Measurements from ENCODE around the gene C1orf21.

The C1orf21 gene

GRCh38 chr1:184614667-184615066 is 227.8 kb downstream of the C1orf21 start:
- Histone ChIP-seq H3K9me3 (ENCODE audit: control insufficient read depth in 2 of 2, low read length in 2 of 2) (no peaks in the 10 kb centered on the region), H3K36me3 (ENCODE audit: control insufficient read depth in 2 of 2, insufficient read depth in 2 of 2, low read length in 2 of 2) (peaks cover 0 to 2% of the 10 kb centered on the region in 2 donors), H3K4me1 (ENCODE audit: control insufficient read depth in 2 of 2, insufficient read depth in 2 of 2, low read length in 2 of 2) (no peaks in the 10 kb centered on the region), H3K27me3 (ENCODE audit: control insufficient read depth in 2 of 2, insufficient read depth in 2 of 2, low read length in 2 of 2) (no peaks in the 10 kb centered on the region), H3K27ac (ENCODE audit: low read depth in 2 of 2, low read length in 2 of 2) (peak overlapping the region in 1 of 2 donors; percentile 11), H3K9ac (ENCODE audit: low read depth in 1 of 2, low read length in 2 of 2) (no peak overlapping the region), H3K4me3 (ENCODE audit: low read length in 2 of 2) (no peak overlapping the region)

DNA sequence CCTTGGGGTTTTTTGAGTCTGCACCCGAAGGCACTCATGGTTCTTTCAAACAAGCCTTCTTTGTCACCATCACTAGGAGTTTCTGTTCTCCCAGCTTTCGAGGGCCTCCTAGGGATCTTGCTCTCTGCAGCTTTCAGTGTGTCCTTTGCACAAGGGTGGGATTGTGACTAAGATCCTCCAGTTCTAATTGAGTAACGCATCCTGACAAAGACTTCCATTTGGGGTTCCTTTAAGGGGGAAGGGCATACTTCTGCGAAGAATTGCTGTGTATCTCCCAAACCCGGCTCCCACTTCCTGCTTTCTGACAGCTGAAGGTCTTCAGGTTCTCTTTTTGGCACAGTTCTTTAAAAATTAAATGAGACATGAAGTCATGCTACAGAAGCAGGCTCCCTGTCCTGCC is 228.5 kb downstream of the C1orf21 start:
- Histone ChIP-seq H3K4me1 (ENCODE audit: control insufficient read depth in 2 of 2, insufficient read depth in 2 of 2, low read length in 2 of 2) (no peaks in the 10 kb centered on the region), H3K9me3 (ENCODE audit: control insufficient read depth in 2 of 2, low read length in 2 of 2) (no peaks in the 10 kb centered on the region), H3K27me3 (ENCODE audit: control insufficient read depth in 2 of 2, insufficient read depth in 2 of 2, low read length in 2 of 2) (no peaks in the 10 kb centered on the region), H3K36me3 (ENCODE audit: control insufficient read depth in 2 of 2, insufficient read depth in 2 of 2, low read length in 2 of 2) (peaks cover 0 to 2% of the 10 kb centered on the region in 2 donors), H3K4me3 (ENCODE audit: low read length in 2 of 2) (no peak overlapping the region), H3K9ac (ENCODE audit: low read depth in 1 of 2, low read length in 2 of 2) (no peak overlapping the region), H3K27ac (ENCODE audit: low read depth in 2 of 2, low read length in 2 of 2) (no peak overlapping the region)

DNA sequence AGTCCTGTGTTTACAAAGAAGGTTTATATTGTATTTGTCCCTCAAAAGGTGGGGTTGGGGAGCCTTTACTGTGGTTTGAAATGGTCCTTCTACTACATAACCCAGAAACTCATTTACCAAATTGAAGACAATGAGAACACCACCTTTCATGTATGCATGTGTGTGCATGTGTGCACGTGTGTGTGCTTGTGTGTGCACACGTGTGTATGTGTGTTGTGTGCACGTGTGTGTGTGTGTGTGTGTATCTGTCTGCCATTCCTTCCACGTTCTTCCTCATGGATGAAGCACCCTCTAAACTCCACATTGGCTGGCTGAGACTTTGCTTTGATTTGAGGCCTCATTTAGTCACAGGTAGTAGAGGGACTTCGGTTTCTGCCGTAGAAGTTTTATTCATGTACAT is 229.7 kb downstream of the C1orf21 start:
- Histone ChIP-seq H3K4me3 (ENCODE audit: low read length in 2 of 2) (no peak overlapping the region), H3K36me3 (ENCODE audit: control insufficient read depth in 2 of 2, insufficient read depth in 2 of 2, low read length in 2 of 2) (peaks cover 0 to 2% of the 10 kb centered on the region in 2 donors), H3K27ac (ENCODE audit: low read depth in 2 of 2, low read length in 2 of 2) (no peak overlapping the region), H3K4me1 (ENCODE audit: control insufficient read depth in 2 of 2, insufficient read depth in 2 of 2, low read length in 2 of 2) (no peaks in the 10 kb centered on the region), H3K9ac (ENCODE audit: low read depth in 1 of 2, low read length in 2 of 2) (no peak overlapping the region), H3K9me3 (ENCODE audit: control insufficient read depth in 2 of 2, low read length in 2 of 2) (no peaks in the 10 kb centered on the region), H3K27me3 (ENCODE audit: control insufficient read depth in 2 of 2, insufficient read depth in 2 of 2, low read length in 2 of 2) (no peaks in the 10 kb centered on the region)

DNA sequence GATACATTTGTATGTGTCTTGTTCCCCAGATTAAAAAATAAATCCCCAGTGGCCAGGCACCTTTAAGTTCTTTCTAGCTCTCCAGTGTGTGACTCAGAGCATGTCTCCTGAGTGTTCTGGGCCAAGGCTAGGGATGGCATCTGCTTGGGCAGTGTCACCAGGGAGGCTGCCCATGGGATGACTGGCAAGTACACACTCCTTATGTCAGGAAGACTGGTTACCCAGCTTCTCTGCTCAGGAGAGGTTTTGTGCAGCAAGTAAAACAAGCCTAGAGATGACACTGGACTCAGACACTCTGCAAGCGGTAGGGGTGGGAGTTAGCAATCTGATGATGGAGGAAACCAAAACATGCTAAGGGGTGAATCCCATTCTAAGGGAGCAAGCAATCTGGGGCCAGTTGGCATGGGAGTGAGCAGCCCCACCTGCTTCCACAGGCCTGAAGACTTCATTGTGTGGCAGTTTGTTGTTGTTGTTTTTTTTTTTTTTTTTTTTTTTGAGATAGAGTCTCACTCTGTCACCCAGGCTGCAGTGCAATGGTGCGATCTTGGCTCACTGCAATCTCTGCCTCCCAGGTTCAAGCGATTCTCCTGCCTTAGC is 230.7 kb downstream of the C1orf21 start:
- Histone ChIP-seq H3K27me3 (ENCODE audit: control insufficient read depth in 2 of 2, insufficient read depth in 2 of 2, low read length in 2 of 2) (no peaks in the 10 kb centered on the region), H3K27ac (ENCODE audit: low read depth in 2 of 2, low read length in 2 of 2) (no peak overlapping the region), H3K4me1 (ENCODE audit: control insufficient read depth in 2 of 2, insufficient read depth in 2 of 2, low read length in 2 of 2) (peaks cover 2 to 9% of the 10 kb centered on the region in 2 donors), H3K4me3 (ENCODE audit: low read length in 2 of 2) (no peak overlapping the region), H3K9me3 (ENCODE audit: control insufficient read depth in 2 of 2, low read length in 2 of 2) (no peaks in the 10 kb centered on the region), H3K36me3 (ENCODE audit: control insufficient read depth in 2 of 2, insufficient read depth in 2 of 2, low read length in 2 of 2) (peaks cover 0 to 2% of the 10 kb centered on the region in 2 donors), H3K9ac (ENCODE audit: low read depth in 1 of 2, low read length in 2 of 2) (no peak overlapping the region)

DNA sequence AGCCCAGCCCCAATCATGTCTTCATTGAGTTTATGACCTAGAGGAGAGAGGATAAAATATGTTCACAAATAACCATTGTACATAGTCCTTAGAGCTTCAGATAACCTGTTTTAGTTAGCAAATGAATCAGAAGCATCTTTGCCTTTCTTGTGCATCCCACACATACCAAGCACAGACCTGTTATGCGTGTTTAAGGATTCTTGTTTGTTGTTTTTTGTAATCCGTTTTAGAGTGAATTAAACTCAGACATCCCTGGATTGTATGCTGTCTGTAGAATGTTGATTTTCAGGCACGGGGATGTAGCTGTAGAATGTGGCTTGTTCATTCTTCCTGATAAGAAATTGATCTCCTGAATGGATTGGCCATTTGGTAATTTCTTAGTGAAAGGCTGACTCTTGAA is 232.0 kb downstream of the C1orf21 start:
- Histone ChIP-seq H3K9ac (ENCODE audit: low read depth in 1 of 2, low read length in 2 of 2) (no peak overlapping the region), H3K9me3 (ENCODE audit: control insufficient read depth in 2 of 2, low read length in 2 of 2) (no peaks in the 10 kb centered on the region), H3K27ac (ENCODE audit: low read depth in 2 of 2, low read length in 2 of 2) (no peak overlapping the region), H3K4me3 (ENCODE audit: low read length in 2 of 2) (no peak overlapping the region), H3K36me3 (ENCODE audit: control insufficient read depth in 2 of 2, insufficient read depth in 2 of 2, low read length in 2 of 2) (peaks cover 0 to 2% of the 10 kb centered on the region in 2 donors), H3K4me1 (ENCODE audit: control insufficient read depth in 2 of 2, insufficient read depth in 2 of 2, low read length in 2 of 2) (peaks cover 6 to 21% of the 10 kb centered on the region in 2 donors), H3K27me3 (ENCODE audit: control insufficient read depth in 2 of 2, insufficient read depth in 2 of 2, low read length in 2 of 2) (no peaks in the 10 kb centered on the region)

DNA sequence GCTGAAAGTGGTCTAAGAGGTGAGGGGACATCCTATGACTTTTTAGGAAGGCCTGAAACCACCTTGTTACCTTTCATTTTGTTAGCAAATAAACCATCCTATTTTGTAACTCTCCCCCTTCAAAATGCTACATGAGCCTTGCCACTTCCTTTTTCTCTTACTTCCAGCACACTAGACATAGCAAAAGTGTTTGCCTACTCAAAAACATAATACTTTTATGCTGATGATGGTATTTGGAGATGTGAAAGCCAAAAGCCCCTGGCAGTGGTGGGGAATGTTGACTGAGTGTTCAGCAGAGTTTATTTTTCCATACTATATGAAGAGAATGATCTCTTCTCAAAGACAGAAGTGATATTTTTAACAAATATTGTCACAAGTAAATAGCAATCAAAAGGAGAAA is 233.6 kb downstream of the C1orf21 start:
- Histone ChIP-seq H3K27ac (ENCODE audit: low read depth in 2 of 2, low read length in 2 of 2) (peak overlapping the region; percentile 82 to 91), H3K4me3 (ENCODE audit: low read length in 2 of 2) (no peak overlapping the region), H3K4me1 (ENCODE audit: control insufficient read depth in 2 of 2, insufficient read depth in 2 of 2, low read length in 2 of 2) (peaks cover 6 to 24% of the 10 kb centered on the region in 2 donors), H3K9ac (ENCODE audit: low read depth in 1 of 2, low read length in 2 of 2) (no peak overlapping the region), H3K27me3 (ENCODE audit: control insufficient read depth in 2 of 2, insufficient read depth in 2 of 2, low read length in 2 of 2) (no peaks in the 10 kb centered on the region), H3K36me3 (ENCODE audit: control insufficient read depth in 2 of 2, insufficient read depth in 2 of 2, low read length in 2 of 2) (peaks cover 0 to 2% of the 10 kb centered on the region in 2 donors), H3K9me3 (ENCODE audit: control insufficient read depth in 2 of 2, low read length in 2 of 2) (no peaks in the 10 kb centered on the region)

- peaks cover 6 to 27% of the 10 kb centered on the region in 2 donors for H3K4me1 ChIP-seq (ENCODE audit: control insufficient read depth in 2 of 2, insufficient read depth in 2 of 2, low read length in 2 of 2)
- H3K9ac ChIP-seq (ENCODE audit: low read depth in 1 of 2, low read length in 2 of 2), result no peak overlapping the region
- no peaks in the 10 kb centered on the region for H3K9me3 ChIP-seq (ENCODE audit: control insufficient read depth in 2 of 2, low read length in 2 of 2)
- H3K4me3 ChIP-seq (ENCODE audit: low read length in 2 of 2), result no peak overlapping the region
- peak overlapping the region; percentile 82 to 91 for H3K27ac ChIP-seq (ENCODE audit: low read depth in 2 of 2, low read length in 2 of 2)
- H3K27me3 ChIP-seq (ENCODE audit: control insufficient read depth in 2 of 2, insufficient read depth in 2 of 2, low read length in 2 of 2), result no peaks in the 10 kb centered on the region
- H3K36me3 ChIP-seq (ENCODE audit: control insufficient read depth in 2 of 2, insufficient read depth in 2 of 2, low read length in 2 of 2), result peaks cover 0 to 2% of the 10 kb centered on the region in 2 donors
These were observed 234.4 kb downstream of the C1orf21 start for GRCh38 chr1:184621260-184621659.

DNA sequence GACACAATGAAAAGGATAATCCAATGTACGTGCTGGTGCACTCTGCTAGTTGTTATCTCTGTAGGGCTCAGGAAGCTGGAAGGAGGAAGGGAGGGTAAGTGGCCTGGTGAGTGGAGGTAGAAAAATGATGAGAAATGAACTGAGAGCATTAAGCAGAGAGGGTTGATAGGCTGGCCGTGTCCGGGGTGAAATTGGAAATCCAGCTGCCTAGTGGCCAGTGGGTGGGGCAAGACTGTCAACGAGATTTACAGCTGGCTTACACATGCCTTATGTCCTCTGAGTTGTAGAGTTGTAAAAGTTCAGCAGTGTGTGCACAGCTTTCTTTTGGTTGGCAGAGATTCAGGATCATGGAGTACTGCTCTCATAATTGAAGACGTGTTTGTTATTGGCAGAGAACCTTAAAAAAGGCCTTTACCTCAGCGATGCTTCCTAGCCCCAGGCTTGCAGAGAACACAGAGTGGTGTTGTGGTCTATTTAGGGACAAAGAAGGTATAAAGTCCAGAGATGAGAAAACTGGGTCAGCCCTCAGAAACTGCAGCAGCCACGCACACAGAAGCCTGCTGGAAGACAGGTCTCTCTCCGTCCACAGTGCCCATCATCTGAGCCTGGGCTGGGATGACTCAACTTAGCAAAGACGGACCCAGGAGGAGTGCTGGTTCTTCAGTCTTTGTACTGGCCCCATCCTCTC is 235.5 kb downstream of the C1orf21 start:
- Histone ChIP-seq H3K4me1 (ENCODE audit: control insufficient read depth in 2 of 2, insufficient read depth in 2 of 2, low read length in 2 of 2) (peaks cover 6 to 32% of the 10 kb centered on the region in 2 donors), H3K36me3 (ENCODE audit: control insufficient read depth in 2 of 2, insufficient read depth in 2 of 2, low read length in 2 of 2) (no peaks in the 10 kb centered on the region), H3K27me3 (ENCODE audit: control insufficient read depth in 2 of 2, insufficient read depth in 2 of 2, low read length in 2 of 2) (no peaks in the 10 kb centered on the region), H3K9me3 (ENCODE audit: control insufficient read depth in 2 of 2, low read length in 2 of 2) (no peaks in the 10 kb centered on the region), H3K27ac (ENCODE audit: low read depth in 2 of 2, low read length in 2 of 2) (peak overlapping the region; percentile 82 to 91), H3K9ac (ENCODE audit: low read depth in 1 of 2, low read length in 2 of 2) (peak overlapping the region in 1 of 2 donors; percentile 48), H3K4me3 (ENCODE audit: low read length in 2 of 2) (peak overlapping the region; percentile 23 to 28)

DNA sequence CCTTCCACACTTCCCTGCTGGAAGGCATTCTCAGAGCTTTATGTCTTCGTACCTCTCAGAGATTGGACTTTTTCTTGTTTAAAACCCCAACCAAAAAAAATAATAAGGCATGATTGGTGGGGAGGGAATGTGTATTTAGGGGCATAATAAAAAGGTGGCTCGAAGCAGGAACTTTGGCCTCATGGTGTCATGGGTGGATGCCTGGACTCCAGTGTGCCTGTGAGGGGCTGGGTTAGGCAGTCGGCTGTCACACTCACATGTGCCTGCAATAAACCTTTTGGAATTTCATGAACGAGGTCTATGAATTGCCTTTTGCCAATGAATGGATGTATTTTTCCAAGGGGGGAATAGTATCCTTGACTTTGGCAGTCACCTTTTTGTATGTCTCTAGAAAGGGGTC is 236.6 kb downstream of the C1orf21 start:
- Histone ChIP-seq H3K9ac (ENCODE audit: low read depth in 1 of 2, low read length in 2 of 2) (peak overlapping the region in 1 of 2 donors; percentile 47), H3K27ac (ENCODE audit: low read depth in 2 of 2, low read length in 2 of 2) (peak overlapping the region in 1 of 2 donors; percentile 91), H3K4me3 (ENCODE audit: low read length in 2 of 2) (no peak overlapping the region), H3K27me3 (ENCODE audit: control insufficient read depth in 2 of 2, insufficient read depth in 2 of 2, low read length in 2 of 2) (no peaks in the 10 kb centered on the region), H3K9me3 (ENCODE audit: control insufficient read depth in 2 of 2, low read length in 2 of 2) (no peaks in the 10 kb centered on the region), H3K36me3 (ENCODE audit: control insufficient read depth in 2 of 2, insufficient read depth in 2 of 2, low read length in 2 of 2) (no peaks in the 10 kb centered on the region), H3K4me1 (ENCODE audit: control insufficient read depth in 2 of 2, insufficient read depth in 2 of 2, low read length in 2 of 2) (peaks cover 6 to 32% of the 10 kb centered on the region in 2 donors)

GRCh38 chr1:184624051-184624450 is 237.2 kb downstream of the C1orf21 start:
- H3K9ac ChIP-seq (ENCODE audit: low read depth in 1 of 2, low read length in 2 of 2), result no peak overlapping the region
- no peaks in the 10 kb centered on the region for H3K9me3 ChIP-seq (ENCODE audit: control insufficient read depth in 2 of 2, low read length in 2 of 2)
- no peak overlapping the region for H3K27ac ChIP-seq (ENCODE audit: low read depth in 2 of 2, low read length in 2 of 2)
- H3K27me3 ChIP-seq (ENCODE audit: control insufficient read depth in 2 of 2, insufficient read depth in 2 of 2, low read length in 2 of 2), result no peaks in the 10 kb centered on the region
- H3K4me3 ChIP-seq (ENCODE audit: low read length in 2 of 2), result no peak overlapping the region
- H3K36me3 ChIP-seq (ENCODE audit: control insufficient read depth in 2 of 2, insufficient read depth in 2 of 2, low read length in 2 of 2), result peaks cover 0 to 2% of the 10 kb centered on the region in 2 donors
- peaks cover 6 to 32% of the 10 kb centered on the region in 2 donors for H3K4me1 ChIP-seq (ENCODE audit: control insufficient read depth in 2 of 2, insufficient read depth in 2 of 2, low read length in 2 of 2)

Data from mucosa of rectum (tissue), 2 donors.